GM19463 (cell line): ENCODE results near the gene ITIH4.

Experiments used
- ATAC-seq: cut with Tn5 transposase; IDR thresholded peaks from one replicate; pipeline ENCODE4 v1.9.1; 2021; ENCODE audit warnings: mild to moderate bottlenecking, moderate library complexity; ENCODE audit not compliant: unreplicated experiment

ITIH4 gene

GRCh38 chr3:52773361-52774065 is 57.0 kb downstream of the ITIH4 start:
- ATAC-seq: no peak

DNA sequence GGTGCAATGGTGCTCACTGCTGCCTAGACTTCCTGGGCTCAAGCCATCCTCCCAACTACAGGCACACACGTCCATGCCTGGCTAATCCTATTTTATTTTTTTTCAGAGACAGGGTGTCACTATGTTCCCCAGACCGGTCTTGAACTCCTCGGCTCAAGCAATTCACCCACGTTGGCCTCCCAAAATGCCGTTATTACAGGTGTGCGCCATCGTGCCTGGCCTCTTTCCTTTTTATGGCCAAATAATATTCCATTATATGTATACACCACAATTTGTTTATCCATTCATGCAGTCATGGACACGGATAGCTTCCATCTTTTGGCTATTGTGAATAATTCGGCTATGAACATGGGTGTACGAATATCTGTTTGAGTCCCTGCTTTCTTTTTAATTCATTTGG is 58.8 kb downstream of the ITIH4 start:
- ATAC-seq: no peak

DNA sequence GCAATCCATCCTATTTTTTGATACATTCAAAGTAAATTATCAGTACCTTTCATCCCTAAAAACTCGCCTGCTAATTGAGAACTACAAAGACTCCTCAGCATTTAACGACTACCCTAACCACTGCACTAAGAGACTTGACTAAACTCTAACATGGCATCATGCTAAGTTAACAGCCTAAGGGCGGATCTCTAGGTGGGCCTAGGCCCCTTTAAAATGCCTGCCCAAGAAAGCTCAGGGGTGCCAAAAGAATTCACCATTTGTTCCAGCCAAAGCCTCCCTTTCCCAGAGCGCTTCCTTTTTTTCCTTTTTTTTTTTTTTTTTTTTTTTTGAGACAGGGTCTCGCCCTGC is 59.2 kb downstream of the ITIH4 start:
- no peak for ATAC-seq

GRCh38 chr3:52770496-52771333 is 59.8 kb downstream of the ITIH4 start, which contains the start of gene NEK4:
Gene NEK4, minus strand, starts transcription at chr3:52770940. Its CDS starts 194 bp downstream, at chr3:52770746.
- ATAC-seq: peak; percentile 98

DNA sequence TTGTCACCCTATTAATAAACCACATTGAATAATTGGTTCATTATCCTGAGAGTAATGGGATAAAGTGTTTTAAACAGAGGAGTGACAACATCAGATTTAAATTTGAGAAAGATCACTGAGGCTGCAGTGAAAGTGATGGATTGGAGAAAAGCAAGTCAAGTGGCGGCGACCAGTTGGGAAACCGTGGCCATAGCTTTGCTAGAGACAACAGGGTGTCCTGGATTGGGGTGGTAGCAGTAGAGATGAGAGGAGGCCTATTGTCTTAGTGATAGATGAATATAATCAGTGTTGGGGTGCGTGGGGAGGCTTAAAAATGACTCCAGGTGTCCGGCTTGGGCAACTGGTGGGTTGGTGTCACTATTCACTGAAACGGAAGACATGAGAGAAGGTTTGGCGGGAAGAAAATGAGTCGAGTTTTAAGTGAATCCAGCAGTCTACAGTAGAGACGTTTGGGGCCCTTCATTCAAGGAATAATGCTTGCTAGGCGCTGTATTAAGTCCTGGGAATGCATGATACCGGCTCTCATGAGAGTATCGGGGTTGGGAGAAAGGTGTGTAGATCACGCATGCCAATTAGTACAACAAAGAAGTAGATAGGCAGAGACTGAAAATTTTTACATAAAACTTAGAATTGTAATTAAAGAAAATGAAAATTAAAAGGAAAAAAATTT is 60.6 kb downstream of the ITIH4 start:
- no peak for ATAC-seq

DNA sequence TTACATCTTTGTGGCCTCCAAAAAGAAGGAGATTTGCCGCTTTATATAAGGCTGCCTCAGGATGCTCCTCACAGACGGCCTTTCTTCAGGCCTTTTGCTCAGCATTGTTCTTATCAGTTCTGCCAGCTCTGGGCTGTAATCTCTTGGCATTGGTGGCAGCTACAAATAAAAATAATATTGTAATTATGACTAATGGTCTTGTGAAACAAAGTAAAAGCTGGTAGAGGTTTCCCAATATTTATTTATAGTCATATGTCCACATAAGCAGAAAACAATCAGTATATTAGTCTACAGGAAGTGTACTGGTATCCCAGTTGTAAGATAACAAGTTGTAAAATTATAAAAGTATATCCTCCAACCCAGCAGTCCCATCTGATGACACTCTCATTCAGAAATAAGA is 67.0 kb downstream of the ITIH4 start:
- ATAC-seq: no peak
